Fibroblast of skin of left quadriceps (primary cell): ENCODE measurements around the gene CNOT4.

Source experiments
- DNase-seq, 2 experiments: peaks; one replicate each; pipeline ENCODE4 v3.0.0-alpha.2; 2013; ENCODE audit warnings: low read depth in 2 of 2

Gene CNOT4

GRCh38 chr7:135509839-135510591 lies at the start of gene CNOT4:
Gene CNOT4 (minus strand): TSS chr7:135510102. CDS start chr7:135438331, 71,771 bp downstream.
- DNase-seq, result peak; percentile 86 to 88

DNA sequence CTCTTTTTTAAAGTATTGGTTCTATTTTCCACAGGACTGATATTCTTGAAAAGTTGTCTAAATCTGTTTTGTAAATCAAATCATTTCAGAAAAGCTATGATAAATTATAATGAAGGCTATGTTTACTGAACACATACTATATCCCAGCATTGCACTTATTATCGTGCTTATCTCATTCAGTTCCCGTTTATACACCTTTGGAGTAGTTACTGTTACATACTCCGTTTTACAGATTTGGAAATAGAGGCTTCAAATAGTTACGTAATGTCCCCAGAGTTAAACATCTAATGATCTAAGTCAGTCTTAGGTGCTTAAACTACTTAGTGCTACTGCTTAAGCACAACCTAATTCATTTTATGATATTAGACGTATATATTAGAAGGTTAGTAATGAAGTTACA lies 49.0 kb upstream of the CNOT4 start:
- DNase-seq, result no peak

- DNase-seq, result peak; percentile 17 to 21
Observed at GRCh38 chr7:135558337-135558767, 48.5 kb upstream of the CNOT4 start.

DNA sequence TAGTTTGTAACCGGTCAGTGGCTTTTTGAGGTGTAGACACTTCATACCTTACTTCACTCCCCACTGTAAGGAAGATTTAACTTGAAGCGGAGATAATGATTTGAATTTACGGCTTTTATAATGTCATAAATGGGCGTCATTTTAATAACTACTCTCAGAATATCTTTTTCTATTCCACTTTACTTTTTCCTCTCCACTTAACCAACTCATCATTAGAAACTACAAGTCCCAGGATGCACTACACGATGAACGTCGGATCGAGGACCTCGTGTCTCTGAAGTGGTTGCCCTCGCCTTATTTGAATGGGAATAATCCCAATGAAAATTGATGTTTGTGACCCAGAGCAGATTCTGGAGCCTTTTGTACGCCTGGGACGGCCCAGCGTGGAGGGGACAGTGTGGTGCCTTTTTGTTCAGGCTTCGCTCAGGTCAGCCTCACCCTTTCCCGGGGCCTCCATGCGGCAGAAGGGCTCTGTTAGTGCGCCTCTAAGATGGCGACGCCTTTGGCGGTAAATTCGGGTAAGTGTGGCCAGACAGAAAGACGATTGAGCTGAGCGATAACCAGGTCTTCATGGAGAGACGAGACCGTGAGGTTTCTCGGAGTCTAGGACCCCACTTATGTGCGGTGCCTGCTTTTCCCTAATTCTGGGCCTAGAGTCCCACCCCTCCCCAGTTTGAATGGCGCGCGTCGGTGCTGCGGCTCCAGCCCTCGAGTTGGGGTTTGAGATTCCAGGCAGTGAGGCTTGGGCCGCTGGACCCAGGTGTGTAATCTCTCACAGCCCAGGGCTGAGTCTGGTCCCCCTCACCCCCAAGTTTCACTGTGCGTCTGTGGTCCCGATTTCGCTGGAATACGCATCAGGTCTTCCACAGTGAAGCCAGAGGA lies 47.8 kb upstream of the CNOT4 start, which contains the start of gene NUP205:
Gene NUP205, plus strand, starts transcription at position 463 of the 882 bp plus-strand sequence. Its CDS starts 28 bp downstream, at position 491.
- peak; percentile 64 to 65 for DNase-seq

DNA sequence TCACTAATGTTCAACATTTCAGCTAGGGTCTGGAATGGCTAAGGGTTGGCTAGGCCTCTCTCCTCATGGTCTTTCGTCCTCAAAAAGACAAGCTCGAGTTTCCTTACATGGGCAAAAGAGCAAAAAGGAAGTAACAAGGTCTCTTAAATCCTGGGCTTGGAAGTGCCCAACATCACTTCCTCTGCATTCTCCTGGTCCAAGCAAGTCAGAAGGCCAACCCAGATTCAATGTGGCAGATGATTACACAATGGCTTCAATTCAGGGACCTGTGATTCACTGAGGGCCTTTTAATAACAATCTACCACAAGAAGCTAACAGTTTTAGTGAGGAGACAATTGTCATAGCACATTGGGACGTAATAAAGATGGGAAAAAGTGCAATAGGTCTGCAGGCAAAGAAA lies 43.4 kb upstream of the CNOT4 start:
- no peak for DNase-seq

DNA sequence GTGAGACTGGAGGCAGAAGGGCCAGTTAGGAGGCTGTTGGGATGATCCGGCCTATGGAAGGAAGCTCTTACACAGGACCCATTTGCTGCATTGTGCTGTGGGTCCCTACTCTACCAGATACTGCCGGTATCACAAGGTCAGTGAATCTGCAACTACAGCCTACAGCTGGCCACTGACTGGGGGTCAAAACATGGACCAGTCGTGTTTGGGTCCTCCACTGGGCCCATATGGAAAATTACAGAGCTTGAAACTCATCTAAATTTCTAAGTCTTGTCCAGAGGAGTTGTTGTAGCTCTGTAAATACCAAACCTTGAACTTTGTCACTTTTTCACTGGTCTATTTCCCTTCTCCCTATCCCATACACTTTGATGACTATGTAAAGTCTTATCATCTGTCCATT lies 42.2 kb upstream of the CNOT4 start:
- no peak for DNase-seq

- DNase-seq, result no peak
Observed at GRCh38 chr7:135550196-135550595, 40.3 kb upstream of the CNOT4 start.

DNA sequence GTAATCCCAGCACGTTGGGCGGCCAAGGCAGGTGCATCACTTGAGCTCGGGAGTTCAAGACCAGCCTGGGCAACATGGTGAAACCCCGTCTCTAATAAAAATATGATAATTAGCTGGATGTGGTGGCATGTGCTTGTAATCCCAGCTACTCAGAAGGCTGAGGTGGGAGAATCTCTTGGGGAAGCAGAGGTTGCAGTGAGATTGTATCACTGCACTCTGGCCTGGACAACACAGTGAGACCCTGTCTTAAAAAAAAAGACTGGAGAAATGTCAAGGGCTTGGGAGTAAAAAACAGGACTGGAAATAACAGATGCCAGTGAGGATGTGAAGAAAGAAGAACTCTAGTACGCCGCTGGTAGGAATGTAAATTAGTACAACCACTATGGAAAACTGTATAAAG lies 31.1 kb upstream of the CNOT4 start:
- DNase-seq, result no peak

DNA sequence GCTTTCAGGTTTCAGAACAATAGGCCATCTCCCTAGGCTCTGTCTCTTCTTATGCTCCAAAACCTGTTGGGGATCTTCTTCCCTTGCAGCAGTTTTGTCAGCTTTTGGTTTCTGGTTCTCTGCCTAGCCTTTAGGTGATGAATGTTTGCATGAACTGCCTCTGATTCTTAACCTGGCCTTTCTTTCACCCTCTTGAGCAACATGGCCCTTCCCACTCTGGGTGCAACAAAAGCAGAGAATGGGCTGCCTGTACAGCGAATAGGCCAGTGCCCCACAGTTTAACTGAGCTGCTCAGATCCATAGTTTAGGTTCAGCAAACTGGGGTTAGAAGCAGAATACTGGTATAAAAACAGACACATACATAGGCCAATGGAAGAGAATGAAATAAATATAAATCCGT lies 29.7 kb upstream of the CNOT4 start:
- DNase-seq, result no peak

GRCh38 chr7:135538376-135538775 lies 28.5 kb upstream of the CNOT4 start:
- no peak for DNase-seq

- no peak for DNase-seq
Observed at GRCh38 chr7:135537905-135538304, 28.0 kb upstream of the CNOT4 start.

DNA sequence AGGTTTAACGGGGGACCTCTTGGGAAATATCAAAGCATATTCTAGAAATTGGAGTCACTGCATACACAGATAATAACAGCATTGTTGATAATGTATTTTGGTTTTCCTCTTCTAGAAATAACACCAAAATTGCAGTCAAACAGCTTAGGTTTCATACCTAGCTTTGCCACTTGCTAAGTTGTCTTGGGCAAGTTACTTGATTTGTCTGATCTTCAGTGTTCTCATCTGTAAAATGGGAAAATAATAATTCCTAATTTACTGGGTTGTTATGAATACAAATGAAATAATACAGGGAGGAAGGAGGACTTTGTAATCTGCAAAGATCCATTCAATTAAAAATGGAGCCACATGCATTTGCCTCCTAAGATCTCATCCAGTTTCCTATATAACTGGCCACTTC lies 27.6 kb upstream of the CNOT4 start:
- no peak for DNase-seq

GRCh38 chr7:135536150-135536549 lies 26.2 kb upstream of the CNOT4 start:
- no peak for DNase-seq

GRCh38 chr7:135527025-135527424 lies 17.1 kb upstream of the CNOT4 start:
- no peak for DNase-seq

GRCh38 chr7:135525426-135525825 lies 15.5 kb upstream of the CNOT4 start:
- no peak for DNase-seq

GRCh38 chr7:135523146-135523545 lies 13.2 kb upstream of the CNOT4 start:
- DNase-seq, result no peak

DNA sequence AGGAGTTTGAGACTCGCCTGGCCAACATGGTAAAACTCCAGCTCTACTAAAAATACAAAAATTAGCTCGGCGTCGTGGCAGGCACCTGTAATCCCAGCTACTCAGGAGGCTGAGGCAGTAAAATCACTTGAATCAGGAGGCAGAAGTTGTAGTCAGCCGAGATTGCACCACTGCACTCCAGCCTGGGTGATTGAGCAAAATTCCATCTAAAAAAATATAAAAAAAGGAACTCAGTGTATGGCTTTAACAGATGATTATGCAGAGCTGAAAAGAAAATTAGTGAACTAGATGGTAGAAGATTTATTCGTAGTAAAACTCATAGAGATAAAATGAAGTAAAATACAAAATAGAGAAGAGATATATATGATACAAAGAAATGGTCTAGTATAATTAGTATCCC lies 12.6 kb upstream of the CNOT4 start:
- no peak for DNase-seq

DNA sequence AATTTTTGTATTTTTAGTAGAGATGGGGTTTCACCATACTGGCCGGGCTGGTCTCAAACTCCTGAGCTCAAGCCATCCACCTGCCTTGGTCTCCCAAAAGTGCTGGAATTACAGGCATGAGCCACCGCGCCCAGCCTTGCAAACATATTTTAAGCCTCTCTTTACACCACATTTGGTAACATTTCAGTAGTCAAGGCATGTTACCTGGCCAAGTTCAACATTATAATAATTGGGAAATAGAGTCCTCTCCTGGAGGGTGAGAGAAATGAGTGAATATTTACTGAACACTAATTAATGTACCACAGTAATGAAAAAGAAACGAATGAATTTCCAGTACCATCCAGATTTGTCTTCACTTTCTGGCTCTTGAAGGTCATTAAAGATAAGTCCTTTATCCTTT lies 10.0 kb upstream of the CNOT4 start:
- DNase-seq, result no peak

- no peak for DNase-seq
Observed at GRCh38 chr7:135519233-135519688, 9.4 kb upstream of the CNOT4 start.

GRCh38 chr7:135518748-135519147 lies 8.8 kb upstream of the CNOT4 start:
- no peak for DNase-seq

GRCh38 chr7:135517060-135517459 lies 7.2 kb upstream of the CNOT4 start:
- no peak for DNase-seq

DNA sequence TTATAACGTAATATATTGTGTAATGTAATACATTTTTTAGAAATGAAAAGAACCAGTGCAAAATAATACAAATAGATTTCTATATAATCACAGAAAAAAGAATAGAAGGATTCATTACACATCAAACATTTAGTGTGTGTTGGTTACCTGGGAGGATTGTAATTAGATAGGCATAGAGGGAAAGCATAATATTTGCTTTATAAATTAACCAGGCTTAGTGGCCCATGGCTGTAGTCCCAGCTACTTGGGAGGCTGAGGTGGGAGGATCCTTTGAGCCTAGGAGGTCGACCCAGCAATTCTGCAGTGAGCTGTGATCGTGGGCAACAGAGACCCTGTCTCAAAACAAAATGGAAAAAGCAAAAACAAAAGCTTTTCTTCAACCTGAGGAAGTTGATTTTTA lies 5.0 kb upstream of the CNOT4 start:
- no peak for DNase-seq
